Inferior parietal cortex (tissue), 1 donor: ENCODE results near the gene BRD4.

Source experiments
- DNase-seq: peaks from one replicate; pipeline ENCODE4 v3.0.0-alpha.2; 2016; ENCODE audit errors: extremely low spot score

Gene BRD4

DNA sequence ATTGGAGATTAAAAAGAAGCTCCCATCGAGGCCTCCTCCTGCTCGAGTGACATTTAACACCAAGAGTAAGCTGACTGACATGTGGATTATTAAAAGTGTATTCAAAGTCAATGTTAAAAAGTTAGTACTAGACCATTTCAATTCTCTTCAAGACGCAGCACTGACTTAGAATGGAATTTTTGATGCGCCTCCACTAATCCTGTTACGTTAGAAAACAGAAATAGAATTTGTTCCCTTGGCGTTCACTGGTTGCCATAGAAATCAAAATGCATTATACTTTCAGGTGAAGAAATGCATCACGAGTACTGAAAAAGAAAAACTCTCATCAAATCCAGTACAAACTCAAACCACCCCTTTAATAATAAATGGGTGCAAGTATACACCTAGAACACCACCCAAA, 42.2 kb downstream of the BRD4 start:
- DNase-seq: no peak

DNA sequence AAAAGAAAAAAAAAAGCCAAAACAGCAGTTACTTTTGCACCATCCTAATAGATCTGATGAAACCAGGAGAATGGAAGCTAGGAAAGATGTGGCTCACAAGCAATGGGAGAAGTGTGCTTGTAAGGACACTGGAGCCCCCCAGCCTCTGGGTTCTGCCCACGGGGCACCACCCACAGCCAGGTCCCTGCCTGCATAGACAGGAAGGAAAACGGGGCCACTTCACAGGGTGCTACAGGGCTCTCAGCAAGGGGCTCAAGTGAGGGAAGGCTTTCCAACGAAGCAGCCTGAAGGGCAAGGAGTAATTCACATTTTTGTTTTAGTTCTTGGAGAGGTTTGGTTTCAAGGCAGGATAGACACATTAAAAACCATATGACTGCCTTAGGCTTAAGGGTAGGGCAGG, 42.7 kb downstream of the BRD4 start:
- no peak for DNase-seq

DNA sequence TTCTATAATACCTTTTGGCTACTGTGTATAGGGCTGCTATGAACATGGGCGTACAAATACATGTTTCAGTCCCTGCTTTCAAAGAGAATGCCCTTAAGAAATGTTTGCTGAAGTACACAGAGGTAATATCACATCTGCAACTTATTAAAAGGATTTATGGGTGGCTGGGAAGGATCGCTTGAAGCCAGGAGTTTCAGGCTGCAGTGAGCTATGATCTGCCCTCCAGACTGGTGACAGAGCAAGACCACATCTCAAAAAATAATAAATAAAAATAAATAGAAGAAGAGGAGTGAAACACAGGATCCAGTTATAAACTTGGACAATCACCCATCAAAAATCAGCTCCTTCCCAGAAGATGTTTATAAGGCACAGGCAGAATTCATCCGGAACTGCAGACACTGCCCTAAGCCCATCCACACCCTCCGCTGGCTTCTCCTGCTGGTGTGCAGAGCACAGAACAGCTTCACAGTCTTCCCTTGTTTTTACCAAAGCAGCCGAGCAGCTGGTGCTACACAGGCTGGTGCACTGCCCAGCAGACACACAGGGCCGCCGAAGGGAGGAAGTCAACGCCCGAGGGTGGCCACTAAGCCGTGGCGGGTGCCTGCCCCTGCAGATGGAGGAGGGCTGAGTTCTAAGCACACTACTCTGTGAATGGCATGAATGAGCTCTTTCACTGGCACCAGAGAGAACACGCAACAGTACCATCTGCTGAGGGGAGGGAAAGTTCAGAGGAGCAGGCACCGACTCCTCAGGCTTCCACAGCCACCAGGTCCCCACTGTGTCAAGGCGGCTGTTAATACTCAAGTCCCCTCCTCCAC, 44.0 kb downstream of the BRD4 start:
- DNase-seq: peak; percentile 74

DNA sequence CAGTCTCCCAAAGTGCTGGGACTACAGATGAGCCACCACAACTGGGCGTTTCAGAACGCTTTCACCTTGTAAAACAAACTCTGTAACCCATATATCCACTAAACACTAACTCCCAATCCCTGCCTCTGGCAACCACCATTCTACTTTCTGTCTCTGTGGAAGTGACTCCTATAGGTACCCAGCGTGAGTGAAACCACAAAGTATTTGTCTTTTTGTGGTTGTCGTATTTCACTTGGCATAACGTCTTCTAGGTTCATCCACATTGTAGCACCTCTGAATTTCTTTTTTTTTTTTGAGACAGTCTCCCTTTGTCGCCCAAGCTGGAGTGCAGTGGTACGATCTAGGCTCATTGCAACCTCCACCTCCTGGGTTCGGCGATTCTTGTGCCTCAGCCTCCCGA, 44.8 kb downstream of the BRD4 start:
- DNase-seq: no peak

DNA sequence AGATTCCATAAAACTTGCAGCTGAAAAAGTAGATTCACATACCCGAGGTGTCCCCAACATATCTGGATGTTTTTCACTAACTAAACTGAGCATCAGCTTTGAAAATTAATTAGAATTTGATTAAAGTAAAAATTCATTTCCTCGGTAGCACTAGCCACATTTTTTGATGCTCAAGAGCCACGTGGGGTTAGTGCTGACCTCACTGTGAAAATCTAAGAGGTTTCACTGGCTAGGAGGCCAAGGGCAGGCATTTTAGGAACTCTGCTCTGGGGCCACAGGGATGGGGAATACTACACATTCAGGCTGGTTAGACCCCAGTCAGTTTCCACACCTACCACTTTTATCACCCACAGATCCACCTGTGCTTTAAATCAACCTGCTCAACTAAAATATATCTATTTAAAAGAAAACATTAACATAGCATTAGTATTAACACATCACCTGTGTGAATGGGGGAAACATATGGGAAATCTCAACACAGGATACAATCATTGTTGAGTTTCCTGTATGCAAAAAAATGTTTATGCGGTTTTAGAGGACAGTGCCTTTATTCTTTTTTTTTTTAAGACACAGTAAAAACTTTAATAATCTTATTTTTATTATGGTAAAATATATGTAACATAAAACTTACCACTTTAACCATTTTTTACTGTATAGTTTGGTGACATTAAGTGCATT, 45.5 kb downstream of the BRD4 start:
- DNase-seq: no peak

DNA sequence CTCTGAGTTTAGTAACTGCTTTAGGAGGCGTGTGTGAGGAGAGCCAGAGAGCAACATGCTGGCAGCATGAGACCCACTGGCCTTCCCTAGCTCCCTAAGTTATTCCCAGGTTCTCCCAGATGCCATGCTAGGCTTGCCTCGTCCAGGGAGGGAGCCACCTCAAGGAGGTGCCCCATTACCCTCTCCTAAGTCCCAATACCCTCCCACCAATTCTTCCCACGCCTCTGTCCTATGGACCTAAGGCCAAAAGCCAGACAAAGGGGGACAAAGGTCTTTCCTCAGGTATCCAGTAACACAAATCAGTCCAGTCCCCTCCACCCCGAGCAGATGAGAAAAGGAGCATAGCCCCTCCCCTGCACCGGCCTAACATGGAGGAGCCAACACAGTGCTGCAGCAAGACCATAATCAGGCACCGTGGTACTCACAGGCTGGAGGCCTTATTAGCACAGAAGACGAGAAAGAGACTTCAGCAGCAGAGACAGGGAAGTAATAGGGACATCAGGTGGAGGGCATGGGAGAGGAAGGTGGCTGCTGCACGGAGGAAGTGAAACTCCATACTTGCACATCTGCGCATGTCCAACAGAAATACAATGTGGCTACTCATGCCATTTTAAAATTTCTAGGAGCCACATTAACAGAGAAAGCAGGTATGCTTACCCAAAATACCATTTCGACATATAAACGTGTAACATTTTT, 46.3 kb downstream of the BRD4 start:
- DNase-seq: no peak

DNA sequence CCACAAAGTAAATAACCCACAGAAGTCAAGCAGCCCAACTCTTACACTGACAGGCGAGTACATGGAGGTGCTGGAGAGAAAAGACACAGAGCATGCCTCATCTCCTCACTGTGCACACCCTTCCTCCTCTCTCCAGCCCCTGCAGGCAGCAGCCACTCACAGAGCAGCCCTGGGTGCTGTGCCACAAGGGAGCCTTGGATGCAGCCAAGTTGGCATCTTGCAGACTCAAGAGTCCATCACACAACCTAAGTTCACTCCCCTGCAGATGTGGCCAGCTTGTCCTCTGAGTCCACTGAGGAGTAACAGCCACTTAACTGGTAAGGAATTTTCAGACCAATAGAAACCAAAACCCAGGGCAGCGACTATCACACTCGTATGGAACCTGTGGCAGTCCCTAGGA, 47.4 kb downstream of the BRD4 start:
- no peak for DNase-seq

DNA sequence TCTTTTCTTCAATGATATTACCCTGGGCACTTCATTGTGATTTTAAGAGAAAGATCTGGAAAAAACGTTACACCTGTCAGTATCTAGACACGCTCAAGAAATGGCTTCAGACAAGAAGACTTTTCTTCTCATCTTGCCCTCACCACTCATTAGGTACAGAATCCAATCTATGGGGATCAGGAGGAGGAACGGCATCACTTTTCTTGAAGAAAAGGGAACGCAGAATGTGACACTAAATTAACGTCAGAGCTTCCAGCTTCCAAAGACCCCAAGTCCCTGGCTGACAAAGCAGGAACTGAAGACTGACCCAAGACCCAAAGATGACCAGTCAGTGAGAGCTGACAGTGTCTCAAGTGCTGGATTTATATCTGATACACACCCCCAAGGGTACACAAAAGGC, 48.2 kb downstream of the BRD4 start:
- DNase-seq: no peak

DNA sequence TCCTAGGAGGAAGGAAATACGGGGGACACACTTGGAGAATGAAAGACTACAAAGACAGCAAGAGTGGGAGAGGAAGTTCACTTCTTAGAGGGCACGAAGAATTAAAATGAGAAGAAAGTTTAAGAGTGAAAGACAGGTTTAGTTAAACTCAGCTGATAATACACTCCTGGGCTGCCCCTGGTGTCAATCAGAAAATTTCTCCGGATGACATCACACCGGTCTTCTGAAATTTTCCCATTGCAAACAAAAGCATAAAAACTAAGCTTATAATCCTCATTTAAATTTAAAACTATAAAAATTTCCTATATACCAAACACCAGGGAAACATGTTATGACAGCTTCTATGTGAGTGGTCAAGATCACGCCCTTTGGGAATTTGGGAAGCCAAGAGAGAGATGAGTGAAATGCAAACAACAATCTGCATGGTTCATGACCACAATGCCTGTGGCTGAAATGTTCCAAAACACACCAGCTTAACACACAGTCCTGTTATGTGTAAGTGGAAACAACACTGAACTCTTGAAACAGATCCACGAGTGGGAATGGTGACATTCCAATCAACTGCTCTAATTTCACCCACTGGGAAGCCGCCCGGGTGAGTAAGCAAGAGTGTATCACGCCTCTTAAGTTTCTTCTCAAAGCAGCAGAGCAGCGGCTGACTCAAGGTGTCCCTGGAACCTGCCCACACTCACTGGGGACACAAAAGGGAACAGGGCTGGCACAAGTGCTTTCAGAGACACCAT, 49.0 kb downstream of the BRD4 start:
- DNase-seq: no peak

DNA sequence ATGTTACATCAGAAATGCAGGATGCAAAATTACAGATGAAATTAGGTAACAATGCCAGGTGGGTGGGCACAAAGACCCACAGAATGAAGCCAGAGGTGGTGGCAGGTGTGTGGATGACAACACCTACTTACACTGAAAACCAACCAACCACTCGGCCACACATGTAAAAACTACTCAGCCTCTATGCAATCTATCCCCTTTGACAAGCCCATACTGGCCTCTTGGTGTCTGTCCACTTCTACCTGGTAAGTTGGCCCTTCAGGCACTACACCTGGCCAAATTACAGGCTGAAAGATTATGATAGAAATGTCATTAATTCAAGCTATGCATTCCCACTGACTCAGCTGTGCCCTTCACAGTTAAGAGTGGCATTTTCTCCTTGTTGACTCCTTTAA, 50.0 kb downstream of the BRD4 start:
- no peak for DNase-seq

DNA sequence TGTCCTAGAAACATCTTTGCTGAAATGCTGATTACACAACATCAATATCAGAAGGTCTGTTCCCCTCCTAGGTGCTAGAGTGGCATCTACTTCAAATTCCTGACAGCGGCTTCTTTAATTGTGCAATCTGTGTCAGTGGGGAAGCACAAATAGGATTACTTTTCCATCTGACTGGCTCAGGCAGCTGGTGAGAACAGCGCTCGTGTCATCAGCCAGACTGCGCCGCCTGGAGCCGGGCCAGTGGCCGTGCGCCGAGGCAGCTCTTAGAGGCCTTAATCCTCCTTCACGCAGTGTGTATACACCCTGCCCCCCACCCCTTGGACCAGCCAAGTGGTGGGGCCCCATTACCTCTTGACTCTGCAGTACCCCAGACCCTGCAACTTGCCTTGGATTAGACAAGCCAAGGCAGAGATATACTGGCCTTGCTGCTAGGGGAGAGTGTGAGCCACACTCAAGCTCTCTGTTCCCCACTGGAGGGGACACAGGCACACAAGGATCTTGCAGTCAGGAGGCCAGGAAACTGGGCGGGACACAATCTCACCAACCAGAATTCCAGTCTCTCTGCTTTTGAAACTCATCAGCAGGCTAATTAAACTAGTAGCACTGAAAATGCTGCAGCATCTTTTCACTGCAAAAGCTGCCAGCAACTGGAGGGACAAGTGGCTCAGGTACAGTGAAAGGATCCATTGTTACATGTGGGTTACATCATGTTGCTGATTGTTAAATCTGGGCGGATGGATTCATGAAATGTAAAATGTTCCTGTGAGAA, 51.2 kb downstream of the BRD4 start:
- peak; percentile 67 for DNase-seq

DNA sequence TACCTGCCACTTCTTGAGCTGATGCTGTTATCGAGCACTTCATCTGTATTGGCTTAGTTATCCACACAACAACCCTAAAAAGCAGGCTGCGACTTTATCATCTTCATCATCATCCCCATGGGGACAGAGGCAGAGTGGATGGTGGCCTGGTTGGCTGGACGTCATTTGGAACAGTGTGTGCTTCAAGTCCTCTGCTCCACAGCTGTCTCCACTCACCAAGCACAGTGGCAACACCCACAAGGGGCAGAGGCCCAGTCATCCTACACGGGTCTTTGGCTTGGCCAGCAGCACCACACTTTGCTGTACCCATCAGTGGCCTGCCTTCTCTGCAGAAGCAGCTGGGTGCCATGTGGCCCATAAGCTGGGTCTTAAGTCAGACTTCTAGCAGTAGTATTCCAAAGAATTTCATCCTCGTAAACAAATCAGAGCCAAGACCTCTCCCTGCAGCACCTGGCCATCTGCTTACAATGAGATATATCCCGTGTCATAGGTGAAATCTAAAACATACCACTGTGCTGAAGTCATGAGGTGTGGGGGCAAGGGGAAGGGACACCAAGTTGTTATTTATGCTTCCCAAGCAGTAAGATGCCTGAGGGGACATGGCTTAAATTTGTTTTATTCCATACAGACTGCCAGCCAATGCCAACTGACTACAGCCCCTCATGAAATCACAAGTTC, 52.2 kb downstream of the BRD4 start:
- no peak for DNase-seq

DNA sequence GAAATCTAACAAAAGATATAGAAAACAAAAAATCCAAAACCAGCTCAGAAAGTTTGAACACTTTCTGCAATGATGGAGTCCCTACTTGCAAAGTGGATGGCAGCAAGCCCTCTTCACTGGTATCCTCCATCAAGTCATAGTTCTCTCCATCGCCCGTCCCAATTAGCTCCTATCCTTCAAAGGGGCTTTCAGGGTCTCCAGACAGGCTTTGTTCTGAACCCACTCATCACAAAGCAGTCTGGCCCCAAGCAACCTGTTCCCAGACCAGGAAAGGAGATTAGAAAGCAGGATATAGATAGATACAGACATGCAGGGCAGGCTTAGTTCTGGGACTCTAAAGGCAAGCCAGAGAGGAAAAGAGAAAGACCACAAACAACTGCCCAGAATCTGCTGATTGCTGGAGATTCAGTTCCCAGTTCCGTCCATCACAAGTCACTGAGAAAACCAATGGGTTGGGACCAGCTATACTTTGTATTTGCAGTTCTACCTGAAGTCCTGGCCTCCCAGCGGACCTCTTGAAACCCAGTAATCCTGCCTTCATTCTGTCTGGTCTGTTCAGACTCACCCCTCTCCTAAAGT, 52.9 kb downstream of the BRD4 start:
- no peak for DNase-seq

DNA sequence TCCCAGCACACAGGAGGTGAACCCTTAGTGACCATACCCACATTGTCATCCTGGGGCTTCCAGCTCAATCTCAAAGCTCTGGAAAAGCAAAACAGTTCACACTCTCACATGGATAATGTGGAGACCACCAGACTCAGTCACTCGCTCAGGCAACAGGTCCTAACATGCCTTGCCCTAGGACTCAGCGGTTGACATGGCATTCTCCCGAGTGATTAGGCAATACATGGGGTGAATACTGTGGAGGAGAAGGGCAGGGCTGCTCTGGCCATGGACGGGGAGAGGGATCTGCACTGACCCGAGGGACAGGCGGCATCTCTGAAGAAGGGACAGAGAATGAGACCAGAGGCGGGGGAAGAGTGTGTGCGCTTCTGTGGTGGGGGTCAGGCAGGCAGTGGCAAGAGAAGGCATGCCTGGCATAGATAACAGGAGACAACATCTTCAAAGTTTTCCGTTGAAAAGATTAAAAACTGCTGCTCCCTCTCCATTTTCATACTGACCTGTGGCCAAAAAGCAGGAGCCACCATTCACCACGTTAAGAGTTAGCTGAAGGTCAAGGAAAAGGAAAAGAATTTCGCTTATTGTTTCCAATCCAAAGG, 55.6 kb downstream of the BRD4 start:
- DNase-seq: no peak

DNA sequence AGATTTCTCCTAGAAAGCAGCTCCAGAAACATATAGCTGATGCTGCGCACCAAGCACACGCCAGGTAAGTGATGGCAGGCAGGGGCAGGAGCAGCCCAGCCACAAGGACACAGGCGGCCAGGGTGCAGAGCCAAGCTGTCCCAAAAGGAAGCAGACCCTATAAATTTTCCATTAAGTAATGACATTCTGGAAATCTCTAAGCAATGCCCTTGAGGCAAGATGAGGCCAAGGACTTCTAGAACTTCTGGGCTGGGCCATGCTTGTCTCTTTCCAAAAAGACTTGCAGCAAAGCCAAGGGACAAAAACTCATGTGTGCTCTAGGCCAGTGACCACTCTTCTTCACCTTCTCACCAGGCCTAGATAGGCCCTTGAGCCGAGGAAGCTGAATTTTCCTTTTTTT, 57.9 kb downstream of the BRD4 start:
- no peak for DNase-seq

DNA sequence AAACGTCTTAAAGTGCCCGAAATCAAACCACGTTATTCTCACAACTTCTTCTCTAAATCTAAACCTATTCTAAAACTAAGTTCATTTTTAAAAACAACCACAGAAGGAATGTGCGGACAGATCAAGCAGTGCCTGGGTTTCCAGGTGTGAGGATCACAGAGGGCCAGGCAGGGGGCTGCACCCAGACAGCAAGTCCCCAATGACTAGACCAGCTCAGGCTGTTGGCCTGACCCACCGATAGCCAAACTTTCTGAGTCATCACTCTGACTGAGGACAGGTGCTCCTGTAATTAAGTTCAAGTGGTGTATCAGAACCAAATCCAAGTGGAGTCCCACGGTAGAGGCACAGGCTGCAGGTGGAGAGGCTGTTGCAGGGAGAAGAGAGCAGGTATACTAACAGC, 62.5 kb downstream of the BRD4 start:
- no peak for DNase-seq

DNA sequence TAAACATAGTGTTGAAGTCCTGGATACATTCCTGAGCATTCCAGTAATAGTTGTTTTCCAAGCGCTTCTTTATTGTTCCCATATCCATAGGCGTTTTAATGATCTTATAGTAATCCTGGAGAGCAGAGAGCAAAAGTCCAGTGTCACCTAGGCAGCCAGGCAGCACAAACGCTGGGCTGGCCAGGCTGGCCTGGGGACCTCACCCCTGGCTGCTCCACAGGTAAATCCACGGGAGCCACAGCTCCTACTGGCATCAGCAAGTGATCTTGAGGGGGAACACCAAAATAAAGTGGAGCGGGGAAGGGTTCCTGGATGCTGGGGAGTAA, 63.4 kb downstream of the BRD4 start:
- no peak for DNase-seq

DNA sequence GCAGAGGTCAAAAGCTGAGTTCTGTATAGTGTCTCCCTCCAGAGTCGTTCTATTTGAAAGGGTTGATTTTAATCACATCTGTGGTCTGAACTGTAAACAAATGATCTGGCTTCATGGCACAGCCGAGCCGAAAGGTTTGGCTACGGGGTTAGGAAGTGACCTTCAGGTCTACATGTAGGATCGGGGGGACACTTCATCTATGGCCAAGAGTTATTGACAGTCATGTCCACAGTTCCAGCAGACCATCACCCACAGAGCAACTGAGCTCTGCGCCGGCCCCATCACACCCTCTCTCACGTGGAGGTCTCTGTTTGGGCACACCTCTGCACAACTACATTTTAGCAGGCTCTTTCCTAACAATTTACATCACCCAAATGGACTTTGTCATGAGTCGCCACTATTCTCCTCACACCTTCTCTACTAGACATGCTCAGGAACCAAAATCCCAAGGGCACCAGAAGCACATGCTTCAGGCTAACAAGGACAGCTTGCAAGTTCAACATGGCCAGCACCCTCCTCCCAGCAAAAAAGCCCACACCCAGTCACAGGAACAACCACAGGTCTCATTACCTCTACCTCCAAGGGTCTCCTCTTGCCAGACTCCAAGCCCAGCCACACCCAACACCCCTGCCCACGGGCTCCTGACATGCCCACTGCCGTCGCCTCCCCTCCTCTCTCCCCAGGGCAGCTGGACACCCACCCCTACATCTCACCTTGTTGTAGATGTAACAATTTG, 64.0 kb downstream of the BRD4 start:
- DNase-seq: no peak

DNA sequence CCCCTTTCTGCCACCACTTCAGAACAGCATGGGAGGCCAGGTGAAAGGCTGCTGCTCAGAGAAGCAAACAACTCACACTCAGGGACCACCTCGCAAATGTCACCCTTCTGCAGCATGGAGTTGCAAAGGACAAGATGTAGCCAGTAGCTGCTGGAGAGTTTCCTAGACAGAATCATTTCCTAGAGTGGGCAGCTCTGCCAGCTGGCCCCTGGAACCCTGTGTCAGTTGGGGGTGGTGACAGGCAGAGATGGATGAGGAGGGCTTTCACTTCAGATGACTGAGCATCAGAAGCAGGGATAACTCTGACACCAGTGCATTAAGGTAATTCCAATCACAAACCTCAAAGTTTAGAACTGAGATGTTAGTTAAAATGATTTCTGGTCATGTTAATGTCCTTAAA, 65.7 kb downstream of the BRD4 start:
- DNase-seq: no peak

DNA sequence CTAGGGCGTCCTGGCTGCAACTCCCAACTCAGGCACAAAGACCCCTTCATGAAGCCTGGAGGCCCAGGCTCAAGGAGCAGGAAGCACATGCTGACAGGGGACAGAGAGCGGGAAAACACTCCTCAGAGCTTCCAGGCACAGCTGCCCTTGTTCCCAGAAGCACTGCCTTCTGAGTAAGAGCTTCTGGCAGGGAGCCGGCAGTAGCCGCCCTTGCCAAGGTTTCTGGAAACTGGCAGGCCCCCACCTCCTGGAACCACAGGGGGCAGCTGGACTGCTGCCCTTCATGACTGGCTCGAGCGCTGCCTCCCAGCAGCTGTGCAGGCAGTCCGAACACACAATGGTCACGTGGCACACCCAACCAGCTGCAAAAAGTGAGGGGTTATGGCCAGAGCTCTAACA, 66.5 kb downstream of the BRD4 start:
- peak; percentile 88 for DNase-seq
